Uterus (tissue), 4 donors: ENCODE results near the gene TAS2R9. TPM values are rescaled to one million over a fixed set of nuclear protein-coding genes. Genes with fewer than 3 reads are reported as not detected.

ENCODE experiments used
- DNase-seq, 2 donors: peaks; one replicate each; pipeline ENCODE4 v3.0.0-alpha.2; 2019 to 2020
- H3K27ac ChIP-seq, 2 donors: fragments of 200-600 bp; sonication (generic); 1 replicate in 1 of 2; 2 replicates in 1 of 2; pipeline ENCODE4 v1.5.1; 2016 to 2018
- H3K27me3 ChIP-seq, 2 donors: fragments of 200-600 bp; sonication (generic); one replicate each; pipeline ENCODE4 v1.5.1; 2018 to 2019; ENCODE audit warnings: control low read depth in 1 of 2
- H3K36me3 ChIP-seq, 2 donors: fragments of 200-600 bp; sonication (generic); one replicate each; pipeline ENCODE4 v1.5.1; 2019; ENCODE audit warnings: control low read depth in 1 of 2
- H3K4me1 ChIP-seq, 2 donors: fragments of 200-600 bp; sonication (generic); one replicate each; pipeline ENCODE4 v1.5.1; 2018 to 2019; ENCODE audit warnings: control low read depth in 1 of 2
- H3K4me3 ChIP-seq, 2 donors: fragments of 200-600 bp; sonication (generic); 1 replicate in 1 of 2; 2 replicates in 1 of 2; pipeline ENCODE4 v1.5.1; 2018 to 2019; ENCODE audit warnings: mild to moderate bottlenecking in 1 of 2
- H3K9me3 ChIP-seq, 2 donors: fragments of 200-600 bp; sonication (generic); one replicate each; pipeline ENCODE4 v1.5.1; 2019; ENCODE audit warnings: control low read depth in 1 of 2
- POLR2A ChIP-seq, 2 donors: fragments of 450-650 bp; IDR thresholded peaks; one replicate each; pipeline ENCODE4 v1.6.1; 2016; ENCODE audit warnings: antibody characterized with exemption in 2 of 2, mild to moderate bottlenecking in 1 of 2, moderate library complexity in 1 of 2
- intact Hi-C: fragments of 100-400 bp; cut with DNase I; formaldehyde crosslinking; loops from one replicate; pipeline ENCODE4 v1.15.1; 2023; ENCODE audit warnings: low total_unique reads
- total RNA-seq, 4 donors: library from RNA; depleted of rRNA in 3 of 4; stranded (reverse); fragments of >200 nt in 3 of 4; gene quantifications; one replicate each; pipeline versions ENCODE4 v1.1.0 to v1.2.4, GENCODE V29; 2014 to 2023
- TF ChIP-seq, protein P1 (sequence below), 4 experiments: fragments of 200-600 bp in 2 of 4; fragments of 450-650 bp in 2 of 4; sonication (generic) in 2 of 4; IDR thresholded peaks; one replicate each; pipeline ENCODE4 v1.5.1; 2016 to 2019; ENCODE audit warnings: antibody characterized with exemption in 4 of 4, mild to moderate bottlenecking in 2 of 4, moderate library complexity in 1 of 4
- donor health status: DM: yes; HTN: yes; CAD: no.

Gene TAS2R9, protein sequence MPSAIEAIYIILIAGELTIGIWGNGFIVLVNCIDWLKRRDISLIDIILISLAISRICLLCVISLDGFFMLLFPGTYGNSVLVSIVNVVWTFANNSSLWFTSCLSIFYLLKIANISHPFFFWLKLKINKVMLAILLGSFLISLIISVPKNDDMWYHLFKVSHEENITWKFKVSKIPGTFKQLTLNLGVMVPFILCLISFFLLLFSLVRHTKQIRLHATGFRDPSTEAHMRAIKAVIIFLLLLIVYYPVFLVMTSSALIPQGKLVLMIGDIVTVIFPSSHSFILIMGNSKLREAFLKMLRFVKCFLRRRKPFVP
- total RNA-seq: under 1 TPM in 1 of 4 donors, not detected in 3; 0.28 TPM

DNA sequence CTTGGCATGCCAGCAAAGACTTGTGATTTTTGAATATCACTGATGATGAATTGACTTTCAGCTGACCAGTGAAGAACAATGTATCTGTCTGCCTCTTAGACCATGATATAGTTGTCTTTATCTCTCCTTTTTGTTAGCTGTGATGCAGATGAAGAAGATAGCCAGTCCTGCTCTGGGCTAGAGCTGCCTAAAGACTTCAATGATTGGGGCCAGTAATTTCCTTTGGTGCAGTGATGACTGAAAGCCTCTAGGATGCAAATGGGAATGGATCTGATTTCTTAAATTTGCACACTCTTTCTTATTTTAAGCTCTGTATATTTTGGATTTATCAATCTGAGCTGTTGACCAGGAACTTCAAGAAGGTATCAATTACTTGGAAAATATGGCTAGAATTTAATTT, at the start of gene TAS2R9:
Gene TAS2R9 (minus strand): TSS at position 101 of the 400 bp plus-strand sequence. CDS start 93 bp downstream, at position 8.
- intact Hi-C loops: no loop called here
- Histone ChIP-seq H3K27me3 (no peaks in the 10 kb centered on the region), H3K9me3 (no peaks in the 10 kb centered on the region), H3K27ac (no peak within 1 kb of the TSS), H3K4me3 (no peak within 1 kb of the TSS), H3K4me1 (no peaks in the 10 kb centered on the region), H3K36me3 (no peaks in the 10 kb centered on the region)
- DNase-seq: no peak
- TF ChIP-seq, protein P1, sequence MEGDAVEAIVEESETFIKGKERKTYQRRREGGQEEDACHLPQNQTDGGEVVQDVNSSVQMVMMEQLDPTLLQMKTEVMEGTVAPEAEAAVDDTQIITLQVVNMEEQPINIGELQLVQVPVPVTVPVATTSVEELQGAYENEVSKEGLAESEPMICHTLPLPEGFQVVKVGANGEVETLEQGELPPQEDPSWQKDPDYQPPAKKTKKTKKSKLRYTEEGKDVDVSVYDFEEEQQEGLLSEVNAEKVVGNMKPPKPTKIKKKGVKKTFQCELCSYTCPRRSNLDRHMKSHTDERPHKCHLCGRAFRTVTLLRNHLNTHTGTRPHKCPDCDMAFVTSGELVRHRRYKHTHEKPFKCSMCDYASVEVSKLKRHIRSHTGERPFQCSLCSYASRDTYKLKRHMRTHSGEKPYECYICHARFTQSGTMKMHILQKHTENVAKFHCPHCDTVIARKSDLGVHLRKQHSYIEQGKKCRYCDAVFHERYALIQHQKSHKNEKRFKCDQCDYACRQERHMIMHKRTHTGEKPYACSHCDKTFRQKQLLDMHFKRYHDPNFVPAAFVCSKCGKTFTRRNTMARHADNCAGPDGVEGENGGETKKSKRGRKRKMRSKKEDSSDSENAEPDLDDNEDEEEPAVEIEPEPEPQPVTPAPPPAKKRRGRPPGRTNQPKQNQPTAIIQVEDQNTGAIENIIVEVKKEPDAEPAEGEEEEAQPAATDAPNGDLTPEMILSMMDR (IDR thresholded peaks at IDR 0.05): no peak
- TF ChIP-seq POLR2A (IDR thresholded peaks at IDR 0.05): no peak

DNA sequence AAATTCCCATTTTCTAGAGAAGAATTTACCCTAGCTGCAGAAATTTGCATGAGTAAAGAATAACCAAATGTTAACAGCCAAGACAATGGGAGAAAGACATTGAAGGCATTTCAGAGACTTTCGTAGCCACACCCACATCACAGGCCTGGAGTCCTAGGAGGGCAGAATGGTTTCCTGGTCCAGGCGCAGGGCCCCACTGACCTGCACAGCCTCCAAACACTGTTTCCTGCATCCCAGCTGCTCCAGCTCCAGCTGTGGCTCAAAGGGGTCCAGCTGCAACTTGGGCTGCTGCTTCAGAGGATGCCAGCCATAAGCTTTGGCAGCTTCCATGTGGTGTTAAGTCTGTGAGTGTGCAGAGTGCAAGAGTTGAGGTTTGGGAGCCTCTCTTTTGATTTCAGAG, 45.8 kb upstream of the TAS2R9 start:
- H3K9me3 ChIP-seq: peaks cover 0 to 10% of the 10 kb centered on the region in 2 donors
- H3K27me3 ChIP-seq: no peaks in the 10 kb centered on the region
- TF ChIP-seq, protein P1 (IDR thresholded peaks at IDR 0.05): no peak
- TF ChIP-seq POLR2A (IDR thresholded peaks at IDR 0.05): no peak
- no peak for DNase-seq
- H3K4me1 ChIP-seq: no peaks in the 10 kb centered on the region
- intact Hi-C loops: no loop called here
- H3K27ac ChIP-seq: no peak overlapping the region
- no peak overlapping the region for H3K4me3 ChIP-seq
- H3K36me3 ChIP-seq: no peaks in the 10 kb centered on the region

GRCh38 chr12:10853776-10854175, 43.8 kb upstream of the TAS2R9 start:
- no peak for TF ChIP-seq POLR2A (IDR thresholded peaks at IDR 0.05)
- TF ChIP-seq, protein P1 (IDR thresholded peaks at IDR 0.05): no peak
- no peak for DNase-seq

GRCh38 chr12:10851243-10851858, 41.4 kb upstream of the TAS2R9 start:
- no peak overlapping the region for H3K4me3 ChIP-seq
- no peaks in the 10 kb centered on the region for H3K4me1 ChIP-seq
- H3K27ac ChIP-seq: no peak overlapping the region
- intact Hi-C loops: no loop called here
- no peak for TF ChIP-seq POLR2A (IDR thresholded peaks at IDR 0.05)
- TF ChIP-seq, protein P1 (IDR thresholded peaks at IDR 0.05): no peak
- no peaks in the 10 kb centered on the region for H3K36me3 ChIP-seq
- no peaks in the 10 kb centered on the region for H3K27me3 ChIP-seq
- DNase-seq: no peak
- peaks cover 0 to 9% of the 10 kb centered on the region in 2 donors for H3K9me3 ChIP-seq

More at GRCh38 chr12:10853776-10854175, 43.8 kb upstream of the TAS2R9 start:
- no peaks in the 10 kb centered on the region for H3K36me3 ChIP-seq
- no peaks in the 10 kb centered on the region for H3K4me1 ChIP-seq
- peaks cover 0 to 10% of the 10 kb centered on the region in 2 donors for H3K9me3 ChIP-seq
- no peak overlapping the region for H3K4me3 ChIP-seq
- no peak overlapping the region for H3K27ac ChIP-seq
- no peaks in the 10 kb centered on the region for H3K27me3 ChIP-seq
- intact Hi-C loops: no loop called here

GRCh38 chr12:10849425-10849878, 39.5 kb upstream of the TAS2R9 start, which contains the start of gene PRR4:
TSS of gene PRR4 (minus strand) at chr12:10849475. CDS start at chr12:10849437, 38 bp downstream.
- Histone ChIP-seq H3K27ac (no peak within 1 kb of the TSS), H3K9me3 (no peaks in the 10 kb centered on the region), H3K36me3 (no peaks in the 10 kb centered on the region), H3K4me3 (no peak within 1 kb of the TSS), H3K27me3 (no peaks in the 10 kb centered on the region), H3K4me1 (no peaks in the 10 kb centered on the region)
- intact Hi-C loops: no loop called here
- TF ChIP-seq POLR2A (IDR thresholded peaks at IDR 0.05): no peak
- no peak for DNase-seq
